8988T (cell line): Measurements from ENCODE around the gene MPO.

ENCODE experiments used
- DNase-seq: peaks from one replicate; pipeline ENCODE4 v3.0.0; 2011

The MPO gene

DNA sequence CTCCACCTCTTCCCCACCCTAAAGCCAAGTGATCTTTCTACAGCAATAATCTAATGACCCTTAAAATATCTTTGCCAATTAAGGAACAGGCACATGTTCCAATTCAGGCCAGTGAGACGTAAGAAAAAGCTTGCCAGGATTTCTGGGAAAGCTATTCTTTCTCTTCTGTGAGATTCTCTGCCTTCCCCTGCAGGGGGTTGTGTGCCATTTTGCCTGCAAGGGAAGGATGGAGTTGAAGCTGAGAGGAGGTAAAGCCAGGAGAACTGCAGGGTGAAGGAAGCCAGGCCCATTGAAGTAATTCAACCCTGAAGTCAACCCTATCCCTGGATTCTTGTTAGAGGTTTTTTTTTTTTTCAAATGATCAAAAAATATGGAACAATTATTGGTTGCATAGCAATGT, 51.4 kb downstream of the MPO start:
- no peak for DNase-seq

DNA sequence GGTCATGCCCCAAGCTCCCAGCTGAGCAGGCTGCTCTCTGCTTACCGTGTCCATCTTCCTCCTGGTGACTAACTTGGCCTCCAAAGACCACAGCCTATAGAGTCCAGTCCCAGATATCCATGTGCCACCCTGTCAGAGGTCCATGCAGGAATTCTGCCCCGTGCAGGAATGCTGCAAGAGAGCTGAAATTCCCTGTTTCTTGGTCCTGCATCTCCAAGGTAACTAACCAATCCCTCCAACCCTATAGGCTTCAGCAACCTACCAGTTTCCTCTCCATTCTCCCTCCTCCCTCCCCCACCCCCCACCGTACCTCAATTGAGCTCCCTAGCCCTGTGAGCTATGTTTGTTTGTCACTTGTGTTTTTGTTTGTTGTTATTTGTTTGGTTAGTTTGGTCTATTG, 52.1 kb downstream of the MPO start:
- DNase-seq: no peak

DNA sequence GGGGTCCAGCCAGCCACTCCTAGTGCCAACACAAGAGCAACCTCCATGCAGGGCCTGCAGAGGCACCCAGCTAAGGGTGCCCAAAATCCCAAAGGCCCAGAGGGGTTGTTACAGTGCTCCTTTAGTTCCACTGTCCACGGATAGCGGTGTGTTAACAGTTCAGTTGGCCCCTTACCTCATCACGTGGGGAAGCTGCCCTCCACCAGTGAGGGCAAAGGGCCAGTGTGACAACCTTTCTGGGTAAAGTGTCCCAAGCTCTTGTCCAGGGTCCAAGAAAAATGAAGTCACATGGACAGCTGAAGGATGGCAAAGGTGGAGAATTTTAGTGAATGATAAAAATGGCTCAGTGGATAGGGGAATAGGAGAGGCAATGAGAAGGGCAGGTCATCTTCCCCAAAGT, 53.0 kb downstream of the MPO start:
- DNase-seq: no peak

DNA sequence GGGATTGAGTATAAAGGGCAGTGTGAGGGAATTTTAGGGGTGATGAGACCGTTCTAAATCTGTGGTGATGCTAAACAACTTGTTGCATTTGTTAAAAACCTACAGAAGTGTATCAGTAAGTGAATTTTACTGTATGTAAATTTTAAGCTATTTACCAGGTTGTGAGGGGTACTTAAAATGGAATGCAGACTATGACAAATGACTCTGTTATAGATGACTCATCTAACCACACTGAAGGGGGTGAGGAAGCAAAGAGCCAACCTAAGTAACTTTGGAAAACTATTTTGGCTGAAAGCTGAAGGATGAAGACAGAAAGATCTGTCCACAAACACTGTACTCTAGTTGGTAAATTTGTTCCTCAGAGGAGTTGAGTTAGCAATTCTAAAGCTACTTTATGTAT, 56.4 kb downstream of the MPO start:
- no peak for DNase-seq
